Common myeloid progenitor, CD34-positive (primary cell): ENCODE measurements around the gene ZNF311.
A peak's percentile ranks its signal among the peaks of the same experiment; 100 is the strongest.
"Not testable (repeated sequence)": the region's sequence is repeated elsewhere in the genome, so short reads cannot be mapped to it uniquely, and the experiment has no call there.

Experiments
- CTCF ChIA-PET: fragments of 350-600 bp; sonication (Branson Sonifier 250); formaldehyde crosslinking; loops from one replicate; lab custom pipeline; 2021; ENCODE audit warnings: antibody characterized with exemption; lab: Charles Lee
- POLR2A ChIA-PET: fragments of 350-600 bp; sonication (Branson Sonifier 250); formaldehyde crosslinking; loops from one replicate; lab custom pipeline; 2021; ENCODE audit warnings: antibody characterized with exemption; lab: Charles Lee
- DNase-seq, 3 donors: peaks; one replicate each; pipeline versions ENCODE4 v3.0.0 to v3.0.0-alpha.2; 2013
- H3K27ac ChIP-seq, 2 experiments: 1 replicate in 1 of 2; 2 replicates in 1 of 2; pipeline ENCODE4 v1.7.0; 2013; ENCODE audit warnings: inconsistent platforms in 2 of 2, low read length in 2 of 2, mild to moderate bottlenecking in 2 of 2, low read depth in 1 of 2, moderate library complexity in 1 of 2; ENCODE audit not compliant: severe bottlenecking in 2 of 2, insufficient read depth in 1 of 2, poor library complexity in 1 of 2
- H3K27me3 ChIP-seq, 5 experiments: replicated peaks in 2 of 5; 1 replicate in 3 of 5; 2 replicates in 2 of 5; pipeline versions ENCODE4 v1.6.1 to v1.7.0; 2013; ENCODE audit warnings: low read length in 4 of 5, mild to moderate bottlenecking in 2 of 5, moderate library complexity in 2 of 5, inconsistent platforms in 1 of 5; ENCODE audit not compliant: insufficient read depth in 5 of 5, control insufficient read depth in 4 of 5
- H3K36me3 ChIP-seq, 4 experiments: 1 replicate in 2 of 4; 2 replicates in 2 of 4; pipeline versions ENCODE4 v1.6.1 to v1.7.0; 2013; ENCODE audit warnings: low read length in 3 of 4, control low read depth in 1 of 4, mild to moderate bottlenecking in 1 of 4; ENCODE audit not compliant: control insufficient read depth in 4 of 4, insufficient read depth in 4 of 4
- H3K4me1 ChIP-seq, 4 experiments: 1 replicate in 3 of 4; 2 replicates in 1 of 4; pipeline versions ENCODE4 v1.6.1 to v1.7.1; 2013; ENCODE audit warnings: low read length in 3 of 4, mild to moderate bottlenecking in 3 of 4, control low read depth in 1 of 4, inconsistent platforms in 1 of 4, moderate library complexity in 1 of 4; ENCODE audit not compliant: control insufficient read depth in 4 of 4, insufficient read depth in 4 of 4; ENCODE audit errors: control extremely low read depth in 1 of 4
- H3K4me3 ChIP-seq, 7 experiments: 1 replicate in 4 of 7; 2 replicates in 3 of 7; pipeline versions ENCODE4 v1.5.1 to v1.7.0; 2013; ENCODE audit warnings: mild to moderate bottlenecking in 7 of 7, low read length in 6 of 7, moderate library complexity in 6 of 7, inconsistent platforms in 2 of 7, low read depth in 2 of 7, control low read depth in 1 of 7; ENCODE audit not compliant: insufficient read depth in 4 of 7, control insufficient read depth in 1 of 7; ENCODE audit errors: extremely low read depth in 1 of 7
- H3K9me3 ChIP-seq, 5 experiments: 1 replicate in 4 of 5; 2 replicates in 1 of 5; pipeline versions ENCODE4 v1.6.1 to v1.7.1; 2013; ENCODE audit warnings: low read length in 4 of 5, mild to moderate bottlenecking in 2 of 5, inconsistent platforms in 1 of 5, low read depth in 1 of 5, moderate library complexity in 1 of 5; ENCODE audit not compliant: control insufficient read depth in 4 of 5, insufficient read depth in 2 of 5; ENCODE audit errors: control extremely low read depth in 1 of 5
- WGBS: methylation state at CpG from one replicate; pipeline ENCODE4 v1.1.5; 2013; ENCODE audit not compliant: insufficient coverage; 5-methylcytosine and 5-hydroxymethylcytosine counted together

Gene ZNF311

GRCh38 chr6:28956331-28956730 is 48.8 kb downstream of the ZNF311 start:
- Histone ChIP-seq H3K4me3 (no peak overlapping the region), H3K4me1 (peaks cover 0 to 11% (median 6%) of the 10 kb centered on the region in 4 experiments), H3K27ac (peak overlapping the region in 1 of 2 experiments; percentile 36), H3K9me3 (peaks cover 0 to 4% (median 0%) of the 10 kb centered on the region in 5 experiments), H3K27me3 (peaks cover 10 to 61% (median 25%) of the 10 kb centered on the region in 5 experiments), H3K36me3 (no peaks in the 10 kb centered on the region)
- DNase-seq = no peak
- CTCF ChIA-PET = no interaction called here
- POLR2A ChIA-PET = interaction anchor here (0.8 kb wide), 1 partner anchor 16 kb away, joined by 8 read pairs; no protein-coding TSS in a partner anchor
- 100% methylated on average over 1 of the region's 3 CpGs for WGBS

GRCh38 chr6:28953585-28954258 is 51.4 kb downstream of the ZNF311 start:
- CTCF ChIA-PET = no interaction called here
- peaks cover 0 to 4% (median 0%) of the 10 kb centered on the region in 5 experiments for H3K9me3 ChIP-seq
- H3K27ac ChIP-seq = no peak overlapping the region
- H3K27me3 ChIP-seq = peaks cover 10 to 53% (median 23%) of the 10 kb centered on the region in 5 experiments
- POLR2A ChIA-PET = no interaction called here
- H3K4me3 ChIP-seq = peak overlapping the region in 6 of 7 experiments; percentile 1 to 56 (median 50)
- peak in 1 of 3 donors; percentile 29 for DNase-seq
- H3K4me1 ChIP-seq = peaks cover 0 to 11% (median 6%) of the 10 kb centered on the region in 4 experiments
- WGBS = 8% methylated on average over 19 of the region's 22 CpGs
- H3K36me3 ChIP-seq = no peaks in the 10 kb centered on the region

- 29% methylated on average over 12 of the region's 13 CpGs for WGBS
- peak overlapping the region in 1 of 2 experiments; percentile 43 for H3K27ac ChIP-seq
- peaks cover 0 to 4% (median 0%) of the 10 kb centered on the region in 5 experiments for H3K9me3 ChIP-seq
- peaks cover 10 to 53% (median 23%) of the 10 kb centered on the region in 5 experiments for H3K27me3 ChIP-seq
- POLR2A ChIA-PET = no interaction called here
- CTCF ChIA-PET = no interaction called here
- DNase-seq = peak; percentile 56 to 80 (median 77)
- H3K4me3 ChIP-seq = peak overlapping the region in 6 of 7 experiments; percentile 1 to 56 (median 48)
- no peaks in the 10 kb centered on the region for H3K36me3 ChIP-seq
- H3K4me1 ChIP-seq = peaks cover 0 to 11% (median 6%) of the 10 kb centered on the region in 4 experiments
These were observed 52.0 kb downstream of the ZNF311 start for GRCh38 chr6:28953039-28953584.

GRCh38 chr6:28949656-28950195 is 55.4 kb downstream of the ZNF311 start:
- DNase-seq, H3K27ac ChIP-seq, H3K9me3 ChIP-seq, POLR2A ChIA-PET, H3K36me3 ChIP-seq, H3K4me3 ChIP-seq: not testable (repeated sequence)
- H3K4me1 ChIP-seq = peaks cover 0 to 18% (median 6%) of the 10 kb centered on the region in 4 experiments
- H3K27me3 ChIP-seq = peaks cover 7 to 25% (median 15%) of the 10 kb centered on the region in 5 experiments
- CTCF ChIA-PET = interaction anchor here (1.2 kb wide), 1 partner anchor 31 kb away, joined by 4 read pairs; no protein-coding TSS in a partner anchor
- 99% methylated on average over 15 of the region's 41 CpGs for WGBS

GRCh38 chr6:28948782-28949486 is 56.2 kb downstream of the ZNF311 start:
- no peak overlapping the region for H3K4me3 ChIP-seq
- no peaks in the 10 kb centered on the region for H3K36me3 ChIP-seq
- no peak for DNase-seq
- POLR2A ChIA-PET = no interaction called here
- CTCF ChIA-PET = interaction anchor here (1.2 kb wide), 1 partner anchor 32 kb away, joined by 4 read pairs; no protein-coding TSS in a partner anchor
- peaks cover 0 to 17% (median 6%) of the 10 kb centered on the region in 4 experiments for H3K4me1 ChIP-seq
- 95% methylated on average over 21 of the region's 23 CpGs for WGBS
- H3K27me3 ChIP-seq = peaks cover 4 to 17% (median 10%) of the 10 kb centered on the region in 5 experiments
- H3K9me3 ChIP-seq = no peaks in the 10 kb centered on the region
- H3K27ac ChIP-seq = no peak overlapping the region

- CTCF ChIA-PET = interaction anchor here (1.4 kb wide), 1 partner anchor 109 kb away, joined by 4 read pairs; no protein-coding TSS in a partner anchor
- 100% methylated on average over 1 of the region's 1 CpG for WGBS
- peaks cover 2 to 20% (median 9%) of the 10 kb centered on the region in 4 experiments for H3K4me1 ChIP-seq
- H3K9me3 ChIP-seq = no peaks in the 10 kb centered on the region
- no peaks in the 10 kb centered on the region for H3K36me3 ChIP-seq
- no peak overlapping the region for H3K4me3 ChIP-seq
- H3K27ac ChIP-seq = no peak overlapping the region
- DNase-seq = no peak
- POLR2A ChIA-PET = no interaction called here
- peaks cover 0 to 7% (median 1%) of the 10 kb centered on the region in 5 experiments for H3K27me3 ChIP-seq
These were observed 57.3 kb downstream of the ZNF311 start for GRCh38 chr6:28947831-28948270.
